ENCODE data around the gene ADGRF3.
"Not testable (repeated sequence)": the region's sequence is repeated elsewhere in the genome, so short reads cannot be mapped to it uniquely, and the experiment has no call there.

Gene ADGRF3

GRCh38 chr2:26317377-26318105, 29.0 kb downstream of the ADGRF3 start:
- DNase-seq = no peak

GRCh38 chr2:26316845-26317244, 29.7 kb downstream of the ADGRF3 start:
- no peak for DNase-seq

- DNase-seq = no peak
Observed at GRCh38 chr2:26316041-26316440, 30.5 kb downstream of the ADGRF3 start.

- DNase-seq = no peak
Observed at GRCh38 chr2:26314243-26314642, 32.3 kb downstream of the ADGRF3 start.

- DNase-seq = no peak
Observed at GRCh38 chr2:26313446-26313845, 33.1 kb downstream of the ADGRF3 start.

- DNase-seq = no peak
Observed at GRCh38 chr2:26312471-26312870, 34.1 kb downstream of the ADGRF3 start.

- DNase-seq = no peak
Observed at GRCh38 chr2:26309921-26310320, 36.7 kb downstream of the ADGRF3 start.

- no peak for DNase-seq
Observed at GRCh38 chr2:26305540-26305939, 41.0 kb downstream of the ADGRF3 start.

GRCh38 chr2:26305094-26305493, 41.5 kb downstream of the ADGRF3 start:
- not testable (repeated sequence) for DNase-seq

- no peak for DNase-seq
Observed at GRCh38 chr2:26302846-26303245, 43.7 kb downstream of the ADGRF3 start.

- no peak for DNase-seq
Observed at GRCh38 chr2:26300234-26300925, 46.2 kb downstream of the ADGRF3 start.

- DNase-seq = no peak
Observed at GRCh38 chr2:26299471-26300101, 47.0 kb downstream of the ADGRF3 start.

- DNase-seq = no peak
Observed at GRCh38 chr2:26298638-26299393, 47.8 kb downstream of the ADGRF3 start.

- no peak for DNase-seq
Observed at GRCh38 chr2:26298286-26298637, 48.3 kb downstream of the ADGRF3 start.

- DNase-seq = no peak
Observed at GRCh38 chr2:26297061-26297460, 49.5 kb downstream of the ADGRF3 start.

- DNase-seq = no peak
Observed at GRCh38 chr2:26295511-26295910, 51.1 kb downstream of the ADGRF3 start.

- DNase-seq = no peak
Observed at GRCh38 chr2:26292646-26293045, 53.9 kb downstream of the ADGRF3 start.

- no peak for DNase-seq
Observed at GRCh38 chr2:26290001-26290400, 56.6 kb downstream of the ADGRF3 start.

GRCh38 chr2:26285931-26286330, 60.7 kb downstream of the ADGRF3 start:
- no peak for DNase-seq

- no peak for DNase-seq
Observed at GRCh38 chr2:26284132-26284531, 62.5 kb downstream of the ADGRF3 start.

- DNase-seq = no peak
Observed at GRCh38 chr2:26283606-26284005, 63.0 kb downstream of the ADGRF3 start.

GRCh38 chr2:26281226-26281625, 65.4 kb downstream of the ADGRF3 start:
- DNase-seq = no peak

- no peak for DNase-seq
Observed at GRCh38 chr2:26279886-26280285, 66.7 kb downstream of the ADGRF3 start.
